K562 (cell line): Measurements from ENCODE around the gene CNOT6. TPM values are rescaled to one million over a fixed set of nuclear protein-coding genes. Genes with fewer than 3 reads are reported as not detected.

Experiments
- ATAC-seq: fragments of 200-7000 bp; cut with Tn5 transposase; 3 replicates; pipeline ENCODE4 v1.9.1; 2020; ENCODE audit warnings: moderate library complexity
- BruUV-seq: library from RNA; stranded (reverse); fragments of 400-500 nt; replicated peaks from 2 replicates; lab custom pipeline; 2021; lab: Mats Ljungman, UMichigan
- CTCF ChIA-PET: fragments of 300-600 bp; formaldehyde crosslinking; extraction: SDS; loops from one replicate; lab custom pipeline; 2021; ENCODE audit warnings: low intra/inter-chr PET ratio; lab: Yijun Ruan, JAX
- POLR2A ChIA-PET: fragments of 300-600, 350-650 bp; sonication (Branson Sonifier 250); formaldehyde crosslinking; extraction: SDS; loops from one replicate; lab custom pipeline; 2021; ENCODE audit warnings: antibody characterized with exemption, inconsistent platforms; lab: Yijun Ruan, JAX
- DNase-seq, 4 experiments: peaks; one replicate each; pipeline versions ENCODE4 v3.0.0 to v3.0.0-alpha.2; 2011 to 2018; ENCODE audit warnings: low spot score in 3 of 4, mixed read lengths in 3 of 4; ENCODE audit errors: extremely low read depth in 1 of 4
- FAIRE-seq: peaks from 2 replicates; lab custom pipeline; 2011; peaks lifted over from hg19 to GRCh38; lab: Jason Lieb, UNC
- H2AFZ ChIP-seq: 2 replicates; pipeline ENCODE4 v1.6.0; 2011; ENCODE audit warnings: low read depth, low read length, control low read depth, inconsistent platforms
- H3K27ac ChIP-seq: fragments of 200-600 bp; 3 replicates; pipeline ENCODE4 v1.8.0; 2011; ENCODE audit warnings: low read depth, mild to moderate bottlenecking, control low read depth, inconsistent platforms, low read length, moderate library complexity, mixed read lengths; ENCODE audit errors: extremely low read depth
- H3K27me3 ChIP-seq, 2 experiments: fragments of 300-600 bp in 1 of 2; 2 replicates in 1 of 2; 3 replicates in 1 of 2; pipeline versions ENCODE4 v1.6.0 to v1.8.0; 2011; ENCODE audit warnings: inconsistent platforms in 2 of 2, low read length in 2 of 2, mild to moderate bottlenecking in 1 of 2, mixed read lengths in 1 of 2, moderate library complexity in 1 of 2; ENCODE audit not compliant: control insufficient read depth in 2 of 2, insufficient read depth in 2 of 2
- H3K36me3 ChIP-seq: fragments of 300-600 bp; 3 replicates; pipeline ENCODE4 v1.8.0; 2011; ENCODE audit warnings: mild to moderate bottlenecking, low read length, inconsistent platforms; ENCODE audit not compliant: control insufficient read depth, insufficient read depth
- H3K4me1 ChIP-seq, 2 experiments: fragments of 200-600 bp in 1 of 2; replicated peaks in 1 of 2; 2 replicates in 1 of 2; 3 replicates in 1 of 2; pipeline versions ENCODE4 v1.5.1 to v1.8.0; 2011; ENCODE audit warnings: inconsistent platforms in 2 of 2, low read length in 2 of 2, mild to moderate bottlenecking in 1 of 2, mixed read lengths in 1 of 2, moderate library complexity in 1 of 2; ENCODE audit not compliant: control insufficient read depth in 2 of 2, insufficient read depth in 2 of 2
- H3K4me2 ChIP-seq: 2 replicates; pipeline ENCODE4 v1.6.1; 2011; ENCODE audit warnings: low read length, control low read depth, inconsistent platforms, mixed read lengths; ENCODE audit not compliant: insufficient read depth
- H3K4me3 ChIP-seq: fragments of 200-600 bp; sonication (generic), shearing (Covaris generic); 2 replicates; pipeline ENCODE4 v1.5.1; 2016; ENCODE audit warnings: control low read depth, inconsistent platforms
- H3K79me2 ChIP-seq: fragments of 200-600 bp; 3 replicates; pipeline ENCODE4 v1.8.0; 2011; ENCODE audit warnings: low read length, inconsistent platforms; ENCODE audit not compliant: control insufficient read depth, insufficient read depth
- H3K9ac ChIP-seq, 2 experiments: 2 replicates each; pipeline versions ENCODE4 v1.6.0 to v1.6.1; 2011; ENCODE audit warnings: low read depth in 2 of 2, low read length in 2 of 2, control low read depth in 1 of 2, inconsistent platforms in 1 of 2, mild to moderate bottlenecking in 1 of 2, mixed read lengths in 1 of 2; ENCODE audit not compliant: insufficient read depth in 1 of 2
- H3K9me1 ChIP-seq: one replicate; pipeline ENCODE4 v1.6.0; 2011; ENCODE audit warnings: inconsistent platforms, mild to moderate bottlenecking, low read length, moderate library complexity; ENCODE audit not compliant: control insufficient read depth, insufficient read depth
- H3K9me3 ChIP-seq: replicated peaks from 2 replicates; pipeline ENCODE4 v1.5.1; 2011; ENCODE audit warnings: low read depth, low read length, inconsistent platforms; ENCODE audit not compliant: control insufficient read depth, insufficient read depth
- H4K20me1 ChIP-seq: replicated peaks from 2 replicates; pipeline ENCODE4 v1.6.1; 2011; ENCODE audit warnings: low read length, inconsistent platforms, mixed read lengths; ENCODE audit not compliant: control insufficient read depth, insufficient read depth
- ARNT ChIP-seq, 2 experiments: fragments of 450-650 bp; IDR thresholded peaks; 2 replicates each; pipeline ENCODE4 v1.6.1; 2016; ENCODE audit warnings: mild to moderate bottlenecking in 1 of 2
- ETS1 ChIP-seq: conservative IDR thresholded peaks from 2 replicates; pipeline ENCODE4 v1.6.1; 2011; ENCODE audit warnings: low read depth, mild to moderate bottlenecking, low read length; ENCODE audit not compliant: control insufficient read depth
- MNT ChIP-seq, 2 experiments: fragments of 450-650 bp; conservative IDR thresholded peaks; 2 replicates each; pipeline ENCODE4 v1.6.1; 2017; ENCODE audit warnings: mild to moderate bottlenecking in 2 of 2, moderate library complexity in 2 of 2
- MTA3 ChIP-seq: fragments of 450-650 bp; formaldehyde crosslinking; IDR thresholded peaks from 2 replicates; pipeline ENCODE4 v1.6.1; 2017; ENCODE audit warnings: mild to moderate bottlenecking, borderline replicate concordance
- U2AF1 ChIP-seq: fragments of 200-400 bp; formaldehyde crosslinking; optimal IDR thresholded peaks from 2 replicates; pipeline ENCODE3; 2017; ENCODE audit warnings: mild to moderate bottlenecking, low read depth, low read length, moderate library complexity
- ZBTB43 ChIP-seq: sonication (generic); formaldehyde crosslinking; IDR thresholded peaks from 2 replicates; pipeline ENCODE4 v1.8.0; 2023; ENCODE audit warnings: mild to moderate bottlenecking, missing genetic modification reagents
- ZNF140 ChIP-seq: fragments of 250-450 bp; sonication (Bioruptor Pico); IDR thresholded peaks from 2 replicates; pipeline ENCODE4 v1.8.0; 2021; ENCODE audit warnings: moderate library complexity, mild to moderate bottlenecking, inconsistent platforms
- ZNF644 ChIP-seq: fragments of 200-800 bp; sonication (Bioruptor generic); IDR thresholded peaks from 2 replicates; pipeline ENCODE4 v1.6.1; 2016; ENCODE audit warnings: low read depth, missing genetic modification characterization, missing compliant biosample characterization
- WGBS: fragments of 100-300 bp; shearing (Covaris generic); methylation state at CpG from one replicate; pipeline ENCODE4 v1.1.6; 2016; ENCODE audit warnings: low coverage, mixed read lengths; ENCODE audit not compliant: insufficient coverage; ENCODE audit errors: missing lambda C conversion rate; 5-methylcytosine and 5-hydroxymethylcytosine counted together
- in situ Hi-C: fragments of 300-500 bp; cut with MboI; formaldehyde crosslinking; loops from 4 replicates; pipeline ENCODE4 v1.15.0; 2018; ENCODE audit warnings: inconsistent platforms, mixed read lengths
- intact Hi-C: fragments of 100-400 bp; cut with micrococcal nuclease; formaldehyde crosslinking; loops from 2 replicates; pipeline ENCODE4 v1.14.2; 2022
- polyA plus RNA-seq, 8 experiments: library from polyadenylated mRNA; depleted of rRNA in 4 of 8; stranded (reverse) in 5 of 8; unstranded in 3 of 8; fragments of >200 nt; fragmentation: Nextera tagmentation in 2 of 8; fragmentation: Illumina TruSeq in 1 of 8; extraction: Ambion mirVana in 2 of 8; extraction: Trizol in 1 of 8; gene quantifications; 2 replicates each; pipeline versions ENCODE4 v1.2.1 to v1.2.3, GENCODE V29; 2011 to 2014; ENCODE audit warnings: inconsistent platforms in 1 of 8, missing spikeins in 1 of 8
- total RNA-seq, 7 experiments: library from RNA; depleted of rRNA in 6 of 7; stranded (reverse); fragments of >200 nt in 6 of 7; fragmentation: Illumina TruSeq in 2 of 7; extraction: Trizol in 2 of 7; gene quantifications; 2 replicates each; pipeline versions ENCODE4 v1.2.1 to v1.2.3, GENCODE V29; 2011 to 2021; ENCODE audit warnings: low replicate concordance in 1 of 7

The CNOT6 gene
- total and polyA plus RNA-seq, 9 of the 15 experiments (the other 6 are each of a cell fraction or from before 2014, with no cell fraction given): 4.9 to 32.4 (median 14.0) TPM

- TF ChIP-seq MNT (conservative IDR thresholded peaks at IDR 0.05): peak in 1 of 2 experiments; percentile 85; a peak in 3 of 4 replicates
- TF ChIP-seq U2AF1: peak; percentile 71
- TF ChIP-seq ARNT (IDR thresholded peaks at IDR 0.05): no peak
- 0 out of 2 replicates have a peak, but pooled peaks have one; percentile 58 for TF ChIP-seq ZBTB43 (CRISPR knock-in tag)
- peak; percentile 14; the same call in 1 of the 2 replicates for TF ChIP-seq MTA3
Measured at GRCh38 chr5:180494060-180494509, at the start of gene CNOT6 (continued).

GRCh38 chr5:180454752-180455151 lies 39.4 kb upstream of the CNOT6 start:
- peaks cover 10 to 47% of the 10 kb centered on the region in 2 experiments; a peak in 4 of 5 replicates for H3K27me3 ChIP-seq
- BruUV-seq: no TSS peak
- CTCF ChIA-PET: no interaction called here

More at GRCh38 chr5:180454752-180455151, 39.4 kb upstream of the CNOT6 start:
- FAIRE-seq: no peak
- no peak for ATAC-seq
- Histone ChIP-seq H3K4me3 (no peak overlapping the region), H4K20me1 (no peaks in the 10 kb centered on the region), H3K4me2 (no peak overlapping the region), H3K9ac (no peak overlapping the region), H3K79me2 (no peaks in the 10 kb centered on the region), H3K36me3 (no peaks in the 10 kb centered on the region), H3K9me3 (no peaks in the 10 kb centered on the region), H3K9me1 (no peaks in the 10 kb centered on the region), H3K27ac (no peak overlapping the region), H2AFZ (no peak overlapping the region), H3K4me1 (peaks cover 0 to 8% of the 10 kb centered on the region in 2 experiments; a peak in 1 of 5 replicates)
- DNase-seq: no peak
- in situ Hi-C loops: no loop called here
- intact Hi-C loops: no loop called here
- POLR2A ChIA-PET: interaction anchor here (0.6 kb wide), 1 partner anchor 44 kb away, joined by 6 read pairs; no protein-coding TSS in a partner anchor
- no peak for TF ChIP-seq ETS1
- no peak for TF ChIP-seq ZNF644 (tag)
- TF ChIP-seq ZNF140 (CRISPR knock-in tag): no peak
- TF ChIP-seq, all 486 proteins: peak for 0
- 0% methylated on average over 2 of the region's 2 CpGs for WGBS
